Measurements from ENCODE around the gene MED25. TPM values are rescaled to one million over a fixed set of nuclear protein-coding genes. Genes with fewer than 3 reads are reported as not detected.
A peak's percentile ranks its signal among the peaks of the same experiment; 100 is the strongest.

Gene MED25
- total and polyA plus RNA-seq, 12 donors: 39.5 to 149 (median 54.9) TPM

- TF ChIP-seq CTCF (IDR thresholded peaks at IDR 0.05): no peak
- H3K9me3 ChIP-seq: no peaks in the 10 kb centered on the region
- DNase-seq: no peak
- H3K4me3 ChIP-seq: no peak overlapping the region
- intact Hi-C loops (cut with DNase I): no loop called here
- H3K36me3 ChIP-seq: peaks cover 0 to 29% (median 6%) of the 10 kb centered on the region in 9 donors
- WGBS, 2 donors: 87 to 89% methylated on average over 10 of the region's 10 CpGs
- H3K4me1 ChIP-seq: peaks cover 15 to 47% (median 35%) of the 10 kb centered on the region in 9 donors
- ATAC-seq: no peak
- no peaks in the 10 kb centered on the region for H3K27me3 ChIP-seq
- H3K27ac ChIP-seq: no peak overlapping the region
Observed at GRCh38 chr19:49873834-49874233, 55.7 kb downstream of the MED25 start.

- 93 to 96% methylated on average over 11 of the region's 11 CpGs for WGBS, 2 donors
- Histone ChIP-seq H3K36me3 (peaks cover 0 to 37% (median 14%) of the 10 kb centered on the region in 9 donors), H3K27me3 (no peaks in the 10 kb centered on the region), H3K27ac (peak overlapping the region in 1 of 10 donors; percentile 98), H3K4me3 (no peak overlapping the region), H3K4me1 (peaks cover 12 to 48% (median 35%) of the 10 kb centered on the region in 9 donors), H3K9me3 (no peaks in the 10 kb centered on the region)
- no peak for ATAC-seq
- no peak for TF ChIP-seq CTCF (IDR thresholded peaks at IDR 0.05)
- intact Hi-C loops (cut with DNase I): loop anchor here in 3 of 10 donors (5.0 kb wide), 3 partner anchors 107 to 377 kb away; partner anchors contain the start of genes AP2A1 (in 2 of the 3), PRMT1 (in 1 of the 3) and RPS11 (in 1 of the 3)
- DNase-seq: no peak
Observed at GRCh38 chr19:49874503-49875157, 56.5 kb downstream of the MED25 start.

DNA sequence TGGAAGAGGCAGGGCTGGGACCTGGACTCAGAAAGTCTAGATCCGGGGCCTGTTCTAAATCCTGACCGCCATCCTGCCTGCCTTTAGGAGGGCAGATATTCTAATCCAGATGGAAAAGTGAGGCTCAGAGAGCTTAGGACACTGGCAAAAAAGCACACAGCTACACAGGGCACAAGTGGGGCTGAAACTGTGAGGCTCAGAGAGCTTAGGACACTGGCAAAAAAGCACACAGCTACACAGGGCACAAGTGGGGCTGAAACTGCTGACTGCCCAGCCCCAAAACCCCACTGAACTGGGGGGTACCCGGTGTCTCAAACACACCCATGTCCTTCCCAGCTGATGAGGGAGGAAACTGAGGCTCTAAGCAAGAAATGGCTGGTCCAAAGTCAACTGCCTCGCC lies 57.1 kb downstream of the MED25 start:
- no peak for ATAC-seq
- 83 to 86% methylated on average over 4 of the region's 4 CpGs for WGBS, 2 donors
- peaks cover 0 to 42% (median 18%) of the 10 kb centered on the region in 9 donors for H3K36me3 ChIP-seq
- peak overlapping the region in 8 of 10 donors; percentile 61 to 89 (median 78) for H3K4me3 ChIP-seq
- H3K4me1 ChIP-seq: peaks cover 9 to 43% (median 31%) of the 10 kb centered on the region in 9 donors
- H3K27me3 ChIP-seq: no peaks in the 10 kb centered on the region
- H3K27ac ChIP-seq: peak overlapping the region in 7 of 10 donors; percentile 91 to 99 (median 98)
- H3K9me3 ChIP-seq: no peaks in the 10 kb centered on the region
- TF ChIP-seq CTCF (IDR thresholded peaks at IDR 0.05): no peak
- intact Hi-C loops (cut with DNase I): loop anchor here in 3 of 10 donors (5.0 kb wide), 3 partner anchors 108 to 378 kb away; partner anchors contain the start of genes AP2A1 (in 2 of the 3), PRMT1 (in 1 of the 3) and RPS11 (in 1 of the 3)
- DNase-seq: no peak

GRCh38 chr19:49875857-49876421 lies 57.9 kb downstream of the MED25 start:
- peak; percentile 72 to 74 for DNase-seq
- peaks cover 9 to 36% (median 26%) of the 10 kb centered on the region in 9 donors for H3K4me1 ChIP-seq
- 1% methylated on average over 28 of the region's 28 CpGs for WGBS, 2 donors
- no peaks in the 10 kb centered on the region for H3K27me3 ChIP-seq
- peak overlapping the region; percentile 61 to 95 (median 81) for H3K4me3 ChIP-seq
- H3K36me3 ChIP-seq: peaks cover 0 to 44% (median 25%) of the 10 kb centered on the region in 9 donors
- H3K27ac ChIP-seq: peak overlapping the region; percentile 91 to 99 (median 98)
- ATAC-seq: peak in 6 of 8 donors; percentile 7 to 26 (median 10)
- no peak for TF ChIP-seq CTCF (IDR thresholded peaks at IDR 0.05)
- intact Hi-C loops (cut with DNase I): loop anchor here in 4 of 10 donors (1.0 to 5.0 kb wide), 7 partner anchors 25 to 379 kb away; partner anchors contain the start of genes AP2A1 (in 2 of the 4), ATF5 (in 1 of the 4), FUZ (in 1 of the 4) and NUP62 (in 1 of the 4)
- H3K9me3 ChIP-seq: no peaks in the 10 kb centered on the region

Data from heart right ventricle (tissue), 16 donors.